ENCODE data around the gene TOM1L2.

The TOM1L2 gene

DNA sequence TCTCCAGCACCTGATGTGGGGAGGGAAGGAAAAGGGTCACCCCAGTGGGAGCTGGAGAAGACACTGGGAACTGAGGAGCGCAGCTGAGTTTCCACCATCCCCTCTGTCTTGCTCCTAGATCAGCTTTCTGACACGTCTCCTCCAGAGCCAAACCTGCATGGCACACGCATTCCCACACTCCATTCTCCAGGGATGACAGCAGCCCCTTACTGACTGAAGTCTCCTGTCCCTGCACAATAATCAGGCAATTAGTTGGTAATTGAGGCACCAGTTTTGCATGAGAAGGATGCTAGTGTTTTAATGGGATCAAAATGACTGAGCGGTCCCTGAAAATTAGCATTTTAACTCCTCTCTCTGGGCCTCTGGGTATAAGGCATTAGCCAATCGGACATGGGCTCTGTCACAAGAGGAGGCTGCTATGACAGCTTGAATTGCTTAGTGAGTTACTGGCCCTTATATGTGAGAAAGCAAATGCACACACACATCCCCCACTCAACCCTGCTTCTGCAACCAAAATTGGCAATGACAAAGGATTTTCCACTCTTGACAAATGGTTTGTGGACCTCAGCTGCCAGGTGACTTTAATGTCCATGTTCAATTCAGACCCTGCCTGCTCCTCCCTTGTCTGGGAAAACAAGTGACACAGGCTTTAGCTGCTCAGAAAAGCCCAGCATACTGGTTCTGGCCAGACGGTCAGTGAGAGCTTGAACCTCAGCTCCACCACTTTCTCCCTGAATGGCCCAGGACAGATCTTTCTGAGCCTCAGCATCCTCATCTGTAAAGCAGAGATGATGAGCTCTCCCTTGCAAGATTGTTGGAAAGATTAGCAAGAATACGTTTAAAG is 78.2 kb downstream of the TOM1L2 start:
- peak; percentile 4 to 73 (median 26) for DNase-seq

DNA sequence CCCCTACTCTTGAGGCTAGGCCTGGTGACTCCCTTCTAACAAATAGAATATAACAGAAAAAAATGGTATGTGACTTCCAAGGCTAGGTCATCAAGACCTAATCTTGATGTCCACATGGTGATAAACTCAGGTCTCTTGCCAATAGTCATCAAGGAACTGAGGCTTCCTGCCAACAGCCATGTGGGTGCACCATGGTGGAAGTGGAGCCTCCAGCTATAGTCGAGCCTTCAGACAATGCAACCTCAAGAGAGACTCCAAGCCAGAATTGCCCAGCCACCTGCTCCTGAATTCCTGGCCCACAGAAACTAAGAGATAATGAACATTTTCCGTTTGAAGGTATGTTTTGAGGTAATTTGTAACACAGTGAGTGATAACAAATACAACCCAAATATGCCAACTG is 79.5 kb downstream of the TOM1L2 start:
- DNase-seq, result no peak

DNA sequence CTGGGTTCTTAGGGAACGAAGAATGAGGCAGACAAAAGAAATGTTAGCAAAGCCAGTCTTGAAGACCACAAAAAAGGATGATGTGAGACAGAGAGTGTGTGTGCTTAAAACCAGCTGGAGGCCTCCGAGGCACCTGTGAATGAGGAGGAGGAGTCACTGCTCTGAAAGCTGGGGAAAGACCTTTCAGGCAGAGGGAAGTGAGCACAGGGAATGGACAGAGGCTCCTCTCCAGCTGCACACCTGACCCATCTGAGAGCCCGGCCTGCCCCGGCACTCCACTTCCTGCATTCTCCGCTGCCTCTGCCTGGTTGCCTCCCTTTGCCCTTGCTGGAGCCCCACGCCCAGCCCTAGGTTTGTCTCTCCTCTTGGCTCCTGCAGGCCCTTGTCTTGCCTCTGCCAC is 80.2 kb downstream of the TOM1L2 start:
- DNase-seq, result peak; percentile 10 to 38 (median 31)

DNA sequence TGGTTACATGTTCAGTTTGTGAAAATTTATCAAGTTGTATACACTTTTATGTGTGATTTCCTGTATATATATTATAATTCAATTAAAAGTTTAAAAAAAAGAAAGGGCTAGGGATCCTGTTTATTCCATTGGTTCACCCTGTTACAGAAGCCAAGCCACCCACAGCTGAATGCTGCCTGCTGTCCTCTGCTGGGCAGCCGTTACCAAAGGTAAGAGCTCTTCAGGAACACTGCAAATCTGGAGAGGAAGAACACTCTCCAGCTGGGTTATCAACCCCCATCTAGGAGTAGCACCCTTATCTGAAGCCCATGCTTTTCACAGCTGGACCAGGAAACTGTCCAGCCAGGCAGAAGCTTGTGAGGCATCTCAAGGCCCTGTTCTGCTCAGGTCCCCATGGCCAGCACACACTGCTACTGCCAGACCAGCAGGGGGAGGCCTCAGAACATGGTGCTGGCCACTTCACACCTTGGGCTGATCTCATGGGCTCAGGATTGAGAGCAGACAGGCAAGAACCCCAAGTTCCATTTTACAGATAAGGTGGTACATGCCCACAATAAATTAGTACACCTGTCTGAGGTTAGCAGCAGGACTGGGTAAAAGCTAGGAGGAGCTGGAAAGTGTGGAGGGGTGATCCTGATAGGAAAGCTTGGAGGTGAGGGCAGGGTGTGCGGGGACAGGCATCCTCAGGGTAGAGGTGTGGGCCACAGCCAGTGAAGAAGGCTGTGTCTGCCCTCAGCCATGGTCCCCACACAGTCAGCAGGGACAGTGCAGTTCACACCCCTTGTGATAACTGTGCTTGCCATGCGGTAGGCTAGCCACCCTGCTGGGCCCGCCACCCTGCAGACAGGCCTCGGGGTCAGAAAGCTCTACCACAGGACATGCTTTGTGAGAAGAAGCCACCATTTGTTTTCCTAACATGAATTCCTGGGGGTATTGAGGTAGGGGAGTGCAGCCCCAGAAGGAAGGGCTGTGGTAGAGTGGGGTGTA is 81.1 kb downstream of the TOM1L2 start:
- DNase-seq, result peak; percentile 13 to 67 (median 38)

DNA sequence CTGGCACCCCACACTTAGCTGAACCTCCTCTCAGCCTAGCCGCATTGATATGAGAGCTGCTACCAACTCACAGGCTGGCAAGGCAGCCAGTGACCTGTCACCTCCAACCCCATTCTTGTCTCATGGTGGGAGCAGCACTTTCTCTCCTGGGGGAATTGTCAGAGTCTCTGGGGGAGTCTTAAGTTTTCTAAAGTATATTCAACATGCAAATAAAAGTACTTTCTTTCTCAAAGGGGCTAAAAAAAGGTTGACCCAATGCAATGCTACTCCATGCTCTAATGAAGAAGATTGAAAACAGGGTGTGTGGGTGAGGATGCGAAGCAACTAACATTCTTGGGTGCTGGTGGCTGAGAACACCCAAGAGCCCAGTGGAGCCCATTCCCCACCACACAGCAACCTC is 82.3 kb downstream of the TOM1L2 start:
- no peak for DNase-seq

DNA sequence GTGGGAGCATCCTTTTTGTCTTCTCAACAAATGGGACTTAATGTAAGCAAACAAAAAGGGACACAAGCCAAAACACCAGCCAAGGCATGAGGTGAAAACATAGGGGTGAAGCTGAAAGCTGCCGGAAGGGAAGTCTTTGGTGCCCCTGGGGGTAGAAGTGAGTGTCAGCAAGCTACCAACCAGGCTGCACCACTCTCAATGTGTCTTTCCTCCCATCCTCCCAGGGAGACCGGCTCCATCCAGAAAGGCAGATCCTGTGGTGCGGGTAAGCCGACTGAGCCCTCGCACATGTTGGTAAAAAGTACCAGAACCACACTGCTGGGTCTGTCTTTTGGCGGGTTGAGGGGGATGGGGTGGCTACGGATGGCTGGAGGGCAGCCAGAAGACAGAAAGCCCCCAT is 83.4 kb downstream of the TOM1L2 start:
- no peak for DNase-seq

DNA sequence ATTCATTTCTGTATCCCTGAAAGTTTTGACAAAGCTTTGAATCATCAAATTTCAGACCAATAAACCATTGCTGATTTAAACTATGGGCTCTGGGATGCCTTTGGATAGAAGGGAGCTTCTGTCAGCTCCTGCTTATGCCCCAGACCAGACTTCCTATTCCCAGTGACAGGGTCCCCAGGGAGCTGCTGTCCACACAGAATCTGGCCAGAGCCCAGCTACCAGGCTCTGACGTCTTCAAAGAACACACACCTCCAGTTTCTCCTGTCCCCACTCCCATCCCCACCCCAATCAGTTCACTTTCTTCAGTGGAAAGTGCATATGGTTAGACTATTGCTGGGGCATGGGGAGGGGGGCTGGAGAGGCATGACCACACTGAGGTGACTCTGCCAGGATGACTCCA is 83.8 kb downstream of the TOM1L2 start:
- DNase-seq, result no peak

DNA sequence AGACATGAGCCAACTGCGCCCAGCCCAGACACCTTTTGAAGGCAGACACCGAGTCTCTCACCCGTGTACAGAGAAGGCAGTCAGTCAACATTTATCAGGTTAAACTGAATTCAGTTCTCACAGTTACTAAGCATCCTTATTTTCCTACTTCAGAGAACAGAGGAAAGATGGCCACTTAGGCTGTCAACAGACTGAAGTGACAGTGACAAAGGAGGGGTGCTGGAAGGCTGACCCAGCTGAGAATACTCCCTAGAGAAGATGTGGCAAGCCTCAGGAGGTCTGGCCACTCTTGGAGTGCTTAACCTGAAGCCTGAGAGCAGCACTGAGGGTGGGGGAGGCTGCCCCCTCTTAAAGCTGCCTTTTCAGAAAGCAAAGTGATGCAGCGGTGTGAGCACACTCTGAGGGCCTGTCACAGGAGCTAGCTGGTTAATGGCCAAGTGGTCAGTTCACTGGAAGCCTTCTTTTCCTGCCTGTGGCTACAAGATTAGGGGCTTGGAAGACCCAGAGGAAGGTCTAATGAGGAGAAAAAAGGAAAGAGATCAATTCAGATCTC is 84.4 kb downstream of the TOM1L2 start:
- peak in 1 of 3 experiments; percentile 3 for DNase-seq

DNA sequence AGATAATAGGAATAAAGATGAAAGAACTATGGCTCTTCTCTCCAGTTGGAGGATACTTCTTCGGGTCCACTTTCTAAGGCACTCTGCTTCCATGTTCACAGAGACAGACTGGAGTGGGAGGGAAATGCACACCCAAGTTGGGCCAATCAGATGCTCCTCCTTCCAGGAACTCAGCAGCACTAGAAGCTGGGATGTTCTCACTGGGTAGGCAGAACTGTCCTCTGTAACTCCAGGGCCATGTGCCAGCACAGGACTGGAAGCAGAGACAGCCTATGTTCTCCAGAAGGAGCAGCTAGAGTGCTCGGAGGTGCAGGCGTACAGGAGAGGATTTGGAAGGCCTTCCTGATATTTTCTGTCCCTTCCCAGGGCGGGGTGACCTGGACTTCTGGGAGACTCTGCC is 85.5 kb downstream of the TOM1L2 start:
- no peak for DNase-seq

DNA sequence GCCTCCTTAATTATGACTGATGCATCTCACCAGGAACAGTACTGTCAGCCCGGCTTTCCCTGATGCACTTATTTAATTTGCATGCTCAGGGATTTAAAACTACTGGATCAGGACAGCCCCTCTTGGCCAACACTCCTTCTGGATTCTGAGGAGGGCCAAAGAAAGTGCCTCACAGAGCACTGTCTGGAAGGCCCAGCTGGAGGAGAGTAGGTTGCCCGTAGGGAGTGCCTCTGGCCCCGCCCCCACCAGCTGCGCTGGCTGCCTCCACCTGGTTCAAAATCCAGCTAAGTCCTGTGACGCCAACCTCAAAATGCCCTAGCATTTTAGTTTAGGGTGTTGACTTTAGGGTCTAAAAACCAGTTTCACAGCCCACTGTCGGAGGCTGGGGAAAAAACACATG is 86.0 kb downstream of the TOM1L2 start:
- DNase-seq, result peak in 2 of 3 experiments; percentile 7 to 57

DNA sequence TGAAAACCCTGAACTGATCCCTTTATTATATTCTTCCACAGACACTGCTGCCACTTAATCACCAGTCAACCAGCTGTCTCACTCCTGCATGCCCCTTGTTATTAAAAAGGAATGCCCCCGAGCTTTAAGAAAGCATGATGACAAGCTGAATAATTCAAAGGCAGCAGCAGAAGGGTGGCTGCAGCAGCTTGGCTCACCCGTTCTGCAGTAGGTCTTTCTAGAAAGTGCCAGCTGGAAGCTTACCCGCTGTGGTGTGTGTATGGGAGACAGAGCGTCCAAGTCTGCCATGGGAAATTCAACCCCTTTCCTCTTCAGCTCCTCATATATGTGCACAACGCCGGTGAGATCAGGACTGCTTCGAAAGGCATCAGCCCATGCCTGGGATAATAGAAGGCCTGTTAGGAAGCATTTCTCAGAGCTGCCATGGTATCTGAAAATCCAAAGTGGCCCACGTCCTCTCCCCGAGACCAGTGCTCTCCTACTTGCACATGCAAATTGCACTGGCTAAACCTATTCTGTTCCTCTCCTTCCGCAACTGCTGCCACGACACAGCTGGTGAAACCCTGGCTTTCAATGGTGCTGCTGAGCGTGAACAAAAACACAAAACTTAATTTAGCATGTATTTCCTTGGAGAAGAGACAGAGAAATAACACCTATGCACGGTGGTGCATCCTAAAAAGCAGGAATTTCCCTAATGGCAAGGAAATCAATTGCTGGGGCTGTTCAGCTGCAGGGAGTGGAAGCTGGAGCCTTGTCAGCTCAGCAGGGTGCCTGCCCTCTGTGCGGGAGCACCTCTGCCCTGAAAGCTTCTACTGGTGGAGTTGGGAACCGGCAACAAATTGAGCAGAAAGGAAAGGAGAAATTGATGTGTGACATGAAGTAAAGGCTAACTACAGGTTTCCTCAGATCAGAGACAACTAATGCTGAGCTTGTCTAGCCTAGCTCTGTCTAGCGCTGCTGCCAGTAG is 87.5 kb downstream of the TOM1L2 start:
- peak; percentile 2 to 57 (median 28) for DNase-seq

DNA sequence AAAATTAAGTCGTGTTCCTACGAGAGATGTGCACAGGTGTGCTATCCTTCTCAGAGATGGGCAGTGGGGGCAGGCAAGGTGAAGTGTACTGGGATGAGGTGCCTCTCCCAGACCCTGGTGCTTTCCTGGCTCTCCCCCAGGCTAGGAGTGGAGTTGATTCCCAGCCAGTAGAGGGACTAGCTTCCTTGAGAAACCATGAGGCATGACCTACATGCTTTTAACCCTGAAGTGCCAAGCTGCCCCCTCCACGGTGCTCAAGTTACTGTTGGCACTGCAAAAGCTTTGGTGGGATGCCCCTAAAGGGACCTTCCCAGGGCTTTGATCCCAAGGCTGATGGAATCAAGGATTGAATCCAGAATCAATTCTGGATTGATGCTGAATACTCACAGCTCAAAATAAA is 88.4 kb downstream of the TOM1L2 start:
- peak in 1 of 3 experiments; percentile 17 for DNase-seq

DNA sequence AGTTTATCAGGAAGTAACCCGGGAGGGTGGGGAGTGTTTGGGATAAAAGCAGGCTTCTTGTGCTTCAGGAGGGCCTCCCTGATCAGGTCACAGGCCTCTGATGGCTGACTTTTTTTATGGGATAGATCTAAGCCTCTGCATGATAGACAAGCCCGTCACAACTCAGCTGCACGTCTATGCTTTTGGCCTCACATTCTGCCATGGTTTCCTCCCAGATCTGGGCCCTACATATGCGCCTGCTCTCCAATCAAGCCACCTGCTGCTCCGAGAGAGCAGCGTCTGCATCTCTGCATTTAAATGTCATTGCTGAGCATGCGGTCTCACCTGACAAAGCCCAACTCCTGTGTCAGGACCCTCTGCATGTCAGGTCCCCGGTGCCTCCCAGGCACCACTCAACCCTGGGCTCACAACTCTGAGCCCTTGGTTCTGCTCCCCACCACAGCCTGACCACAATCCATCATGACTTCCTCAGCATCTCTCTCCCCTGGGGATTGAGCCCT is 90.1 kb downstream of the TOM1L2 start:
- no peak for DNase-seq

DNA sequence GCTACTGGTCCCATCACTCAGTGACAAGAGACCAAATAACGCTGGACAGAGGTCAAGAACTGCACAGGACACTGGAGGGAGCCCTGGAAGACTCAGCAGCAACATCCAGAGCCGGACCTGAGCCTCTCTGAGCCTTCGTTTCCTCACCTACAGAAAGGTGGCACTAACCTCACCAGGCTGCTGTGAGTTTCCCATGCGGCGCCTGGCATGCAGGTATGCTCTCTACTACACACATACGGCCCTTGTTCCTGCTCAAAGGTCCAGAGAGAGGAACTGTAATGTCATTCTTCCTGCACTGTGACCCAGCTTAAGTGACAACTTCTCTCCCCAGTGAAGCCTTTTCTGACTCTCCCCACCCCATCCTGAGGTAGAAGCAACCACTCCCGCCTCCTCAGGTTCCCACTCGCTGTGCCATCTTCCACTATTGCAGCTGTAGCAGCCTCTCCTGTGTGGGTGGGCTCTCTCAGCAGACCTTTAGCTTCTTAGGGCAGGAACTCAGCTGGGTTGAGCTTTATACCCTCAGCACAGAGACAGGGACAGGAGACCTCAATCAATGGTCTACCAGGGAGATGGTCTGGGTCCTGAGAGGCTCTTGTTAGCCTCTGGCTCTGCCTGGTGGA is 91.5 kb downstream of the TOM1L2 start:
- DNase-seq, result no peak

DNA sequence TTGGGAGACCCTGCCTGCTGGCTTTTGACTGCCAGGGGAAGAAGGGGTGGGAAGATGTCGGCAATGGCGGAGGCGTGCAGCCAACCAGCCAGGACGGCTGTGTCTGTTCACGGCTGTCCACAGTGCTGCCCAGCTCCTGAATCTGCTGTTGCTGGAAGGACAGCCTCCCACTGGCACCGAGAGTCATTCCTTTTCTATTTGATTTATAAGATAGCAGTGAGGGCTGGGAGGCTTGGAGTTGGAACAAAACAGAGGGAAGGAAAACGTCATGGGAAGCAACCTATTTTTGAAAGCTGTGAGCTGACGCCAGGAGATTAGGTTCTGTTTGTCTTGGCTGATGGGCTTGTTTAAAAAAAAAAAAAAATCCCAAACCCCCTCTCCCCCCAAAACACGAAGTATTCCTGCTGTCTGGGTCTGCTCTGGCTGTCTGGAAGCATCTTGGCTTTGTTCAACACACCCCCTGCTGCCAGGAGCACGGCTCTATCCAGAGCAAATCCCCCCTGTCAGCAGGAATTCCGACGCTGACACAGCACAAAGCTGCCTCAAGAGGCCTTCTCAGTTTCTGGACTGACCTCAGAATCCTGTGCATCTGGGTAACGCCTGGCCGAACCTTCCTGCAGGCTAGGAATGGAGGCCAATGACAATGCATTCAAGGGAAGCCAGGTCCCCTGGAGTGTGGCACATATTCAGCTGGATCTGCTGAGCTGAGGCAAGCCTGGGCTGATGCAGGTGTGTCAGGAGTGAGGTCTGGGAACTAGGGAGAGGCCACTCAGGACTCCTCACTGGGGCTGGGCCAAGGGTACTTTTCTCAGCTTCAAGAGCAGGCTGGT is 94.5 kb downstream of the TOM1L2 start:
- DNase-seq, result peak; percentile 51 to 80 (median 64)

DNA sequence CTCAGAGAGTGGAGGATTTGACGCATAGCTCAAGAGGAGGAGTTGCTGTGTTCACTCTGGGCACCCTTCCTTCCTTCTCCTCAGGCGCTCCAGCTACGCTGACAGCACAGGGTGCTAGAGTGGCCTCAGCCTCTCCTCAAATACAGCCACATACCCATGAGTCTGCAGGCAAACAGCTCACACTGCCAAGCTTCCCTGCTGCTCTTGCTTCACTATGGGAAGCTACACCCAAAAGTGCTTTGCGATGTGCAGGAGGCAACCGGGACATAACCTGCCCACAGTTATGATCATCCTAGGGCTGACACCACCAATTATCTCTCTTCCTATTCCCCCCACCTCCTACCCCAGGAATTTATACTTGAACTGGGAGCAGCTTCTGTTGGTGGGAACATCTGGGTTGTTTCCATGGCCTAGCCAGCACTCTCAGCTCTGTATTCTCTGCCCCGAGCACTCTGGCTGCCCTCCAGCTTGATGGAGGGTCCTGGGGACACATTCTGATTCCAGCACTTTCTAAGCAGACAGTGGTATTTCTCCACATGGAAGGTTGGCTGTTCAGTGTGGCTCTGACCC is 95.2 kb downstream of the TOM1L2 start:
- no peak for DNase-seq

DNA sequence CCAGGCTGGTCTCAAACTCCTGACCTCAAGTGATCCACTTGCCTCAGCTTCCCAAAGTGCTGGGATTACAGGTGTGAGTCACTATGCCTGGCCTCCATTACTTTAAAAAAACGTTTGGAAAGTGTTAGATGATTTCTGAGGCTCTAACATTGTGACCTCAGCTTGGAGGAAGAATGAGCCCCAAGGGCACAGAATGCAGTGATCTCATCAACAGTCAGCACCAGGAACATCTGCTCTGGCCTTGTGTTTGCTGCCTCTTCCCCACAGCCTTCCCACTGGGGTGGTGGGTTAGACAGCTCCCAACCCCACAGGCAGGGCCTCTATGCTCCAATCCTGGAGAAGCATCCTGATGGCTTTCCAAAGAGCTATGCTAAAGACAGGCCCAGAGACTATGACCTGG is 97.7 kb downstream of the TOM1L2 start:
- no peak for DNase-seq

DNA sequence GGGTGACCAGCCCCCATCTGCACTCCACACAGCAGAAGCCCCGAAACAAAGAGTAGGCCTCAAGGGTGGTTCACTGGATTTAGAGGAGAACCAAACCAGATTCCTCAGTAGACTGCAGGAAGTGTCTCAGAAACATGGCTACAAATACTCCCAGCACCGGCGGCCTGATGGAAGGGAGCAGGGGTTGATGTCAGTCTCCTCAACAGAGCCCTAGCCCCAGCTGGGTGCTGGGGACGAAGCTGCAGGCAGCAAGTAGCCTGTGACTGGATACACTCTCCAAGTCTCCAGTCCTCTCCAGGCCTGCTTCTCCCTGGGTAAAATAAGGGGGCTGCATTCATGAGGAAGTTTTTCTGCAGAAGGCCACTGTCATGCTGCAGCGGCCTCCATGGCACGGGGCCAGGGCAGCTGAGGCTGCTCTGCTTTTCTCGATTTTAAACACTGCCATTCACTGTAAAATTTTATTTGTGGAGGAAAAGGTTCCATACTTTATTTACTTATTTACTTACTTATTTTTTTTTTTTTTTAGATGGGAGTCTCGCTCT is 98.7 kb downstream of the TOM1L2 start:
- DNase-seq, result no peak

DNA sequence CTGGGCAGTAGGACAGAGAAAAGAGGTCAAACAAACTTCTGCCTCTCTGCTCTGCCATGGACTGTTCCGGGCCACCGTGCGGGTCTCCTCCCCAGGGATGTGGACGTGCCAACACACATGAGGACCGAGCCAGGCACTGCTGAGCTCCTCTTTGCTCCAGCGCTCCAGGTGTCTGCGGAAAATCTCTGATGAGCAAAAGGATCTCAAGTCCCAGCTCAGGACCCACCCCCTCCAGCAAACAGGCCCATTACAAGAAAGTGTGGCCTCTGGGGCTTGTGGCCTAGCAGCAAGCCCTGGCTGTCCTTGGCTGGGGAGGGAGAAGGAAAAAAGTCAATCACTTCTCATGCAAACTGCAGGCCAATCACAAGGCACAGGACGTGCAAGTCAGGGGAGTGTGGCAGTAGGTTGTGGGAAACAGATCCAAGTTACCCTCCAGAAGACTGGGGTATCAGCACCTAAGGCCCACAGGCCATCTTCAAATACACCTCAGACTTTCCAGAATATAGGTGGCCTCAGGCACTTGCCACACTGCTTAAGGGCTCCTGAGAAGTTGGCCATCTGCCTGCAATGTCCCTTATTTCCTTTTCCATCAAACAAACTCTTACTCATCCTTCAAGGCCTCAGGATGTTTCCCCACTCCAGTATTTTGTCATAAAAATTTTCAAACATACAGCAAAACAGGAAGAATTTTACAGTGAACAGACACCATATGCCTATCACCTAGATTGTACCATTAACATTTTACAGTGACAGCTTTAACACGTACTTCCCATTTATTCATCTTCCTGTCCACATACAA is 99.5 kb downstream of the TOM1L2 start:
- no peak for DNase-seq

Measured in NCI-H1417 (cell line).